HG02763 (cell line): ENCODE results near the gene C11orf21.

Source experiments
- ATAC-seq: cut with Tn5 transposase; IDR thresholded peaks from one replicate; pipeline ENCODE4 v1.9.1; 2021; ENCODE audit warnings: mild to moderate bottlenecking, moderate library complexity; ENCODE audit not compliant: unreplicated experiment

The C11orf21 gene

GRCh38 chr11:2262301-2263070 is 39.2 kb downstream of the C11orf21 start:
- no peak for ATAC-seq

GRCh38 chr11:2261436-2262230 is 40.1 kb downstream of the C11orf21 start:
- ATAC-seq, result no peak

- no peak for ATAC-seq
These were observed 41.0 kb downstream of the C11orf21 start for GRCh38 chr11:2260491-2261364.

- no peak for ATAC-seq
These were observed 41.7 kb downstream of the C11orf21 start for GRCh38 chr11:2259897-2260451.

GRCh38 chr11:2259466-2259830 is 42.3 kb downstream of the C11orf21 start:
- no peak for ATAC-seq

- ATAC-seq, result no peak
These were observed 42.9 kb downstream of the C11orf21 start for GRCh38 chr11:2258501-2259465.

- no peak for ATAC-seq
These were observed 44.6 kb downstream of the C11orf21 start for GRCh38 chr11:2256951-2257700.

GRCh38 chr11:2256293-2256913 is 45.3 kb downstream of the C11orf21 start:
- ATAC-seq, result no peak

GRCh38 chr11:2252018-2252417 is 49.7 kb downstream of the C11orf21 start:
- ATAC-seq, result no peak

GRCh38 chr11:2251138-2251537 is 50.6 kb downstream of the C11orf21 start:
- no peak for ATAC-seq

GRCh38 chr11:2250485-2250884 is 51.2 kb downstream of the C11orf21 start:
- no peak for ATAC-seq

GRCh38 chr11:2250041-2250440 is 51.7 kb downstream of the C11orf21 start:
- ATAC-seq, result no peak

GRCh38 chr11:2249189-2249916 is 52.4 kb downstream of the C11orf21 start:
- no peak for ATAC-seq

GRCh38 chr11:2248762-2249161 is 53.0 kb downstream of the C11orf21 start:
- ATAC-seq, result no peak

- ATAC-seq, result no peak
These were observed 53.5 kb downstream of the C11orf21 start for GRCh38 chr11:2248242-2248641.

GRCh38 chr11:2247496-2247895 is 54.2 kb downstream of the C11orf21 start:
- no peak for ATAC-seq
